A549 (cell line): ENCODE measurements around the gene EPHB1. TPM values are rescaled to one million over a fixed set of nuclear protein-coding genes. Genes with fewer than 3 reads are reported as not detected.

ENCODE experiments used
- ATAC-seq, 2 experiments: fragments of 200-7000 bp in 1 of 2; fragments of >200 bp in 1 of 2; cut with Nextera tagmentation in 1 of 2; cut with Tn5 transposase in 1 of 2; 3 replicates each; pipeline versions ENCODE4 v1.8.0 to v1.9.1; 2018 to 2020; ENCODE audit warnings: mild to moderate bottlenecking in 1 of 2, moderate library complexity in 1 of 2
- CTCF ChIA-PET: fragments of 300-600 bp; sonication (Branson Sonifier 250); formaldehyde crosslinking; extraction: SDS; loops from one replicate; lab custom pipeline; 2021; ENCODE audit warnings: antibody characterized with exemption, inconsistent platforms; lab: Yijun Ruan, JAX
- POLR2A ChIA-PET: fragments of 350-600 bp; formaldehyde crosslinking; extraction: SDS; loops from one replicate; lab custom pipeline; 2021; ENCODE audit warnings: antibody characterized with exemption, inconsistent platforms; lab: Yijun Ruan, JAX
- DNase-seq, 2 experiments: peaks; one replicate each; pipeline versions ENCODE4 v3.0.0 to v3.0.0-alpha.2; 2011 to 2016; ENCODE audit warnings: low read depth in 1 of 2, low spot score in 1 of 2
- FAIRE-seq: peaks from 2 replicates; lab custom pipeline; 2011; peaks lifted over from hg19 to GRCh38; lab: Jason Lieb, UNC
- H3K27ac ChIP-seq, 2 experiments: fragments of >200 bp; sonication (Bioruptor Twin); formaldehyde crosslinking; 3 replicates each; pipeline ENCODE4 v1.5.1; 2016 to 2017
- H3K4me1 ChIP-seq: fragments of >200 bp; sonication (Bioruptor Twin); formaldehyde crosslinking; 3 replicates; pipeline ENCODE4 v1.6.1; 2016
- H3K4me2 ChIP-seq: fragments of >200 bp; sonication (Bioruptor Twin); formaldehyde crosslinking; 3 replicates; pipeline ENCODE4 v1.6.1; 2016
- H3K4me3 ChIP-seq: fragments of >200 bp; sonication (Bioruptor Twin); formaldehyde crosslinking; 3 replicates; pipeline ENCODE4 v1.5.1; 2016
- H3K9me3 ChIP-seq: fragments of >200 bp; sonication (Bioruptor Twin); formaldehyde crosslinking; 3 replicates; pipeline ENCODE4 v1.6.1; 2016
- BCL3 ChIP-seq: fragments of >200 bp; sonication (Bioruptor Twin); formaldehyde crosslinking; IDR thresholded peaks from 3 replicates; pipeline ENCODE4 v1.6.1; 2016
- CBX2 ChIP-seq: fragments of 200-600 bp; sonication (generic); IDR thresholded peaks from 2 replicates; pipeline ENCODE4 v1.6.1; 2016; ENCODE audit warnings: low read depth, mild to moderate bottlenecking, borderline replicate concordance
- CHD2 ChIP-seq: fragments of 150-350 bp; IDR thresholded peaks from 2 replicates; pipeline ENCODE4 v1.6.1; 2014; ENCODE audit warnings: low read length; ENCODE audit not compliant: partially characterized antibody
- CHD4 ChIP-seq: fragments of 200-600 bp; sonication (generic); IDR thresholded peaks from 2 replicates; pipeline ENCODE4 v1.6.1; 2016; ENCODE audit warnings: antibody characterized with exemption, mild to moderate bottlenecking, borderline replicate concordance
- CTCF ChIP-seq: fragments of >200 bp; sonication (Bioruptor Twin); formaldehyde crosslinking; IDR thresholded peaks from 3 replicates; pipeline ENCODE4 v1.5.1; 2016
- EHMT2 ChIP-seq: fragments of 200-600 bp; sonication (generic); IDR thresholded peaks from 2 replicates; pipeline ENCODE4 v1.6.1; 2016; ENCODE audit warnings: antibody characterized with exemption, low read depth, mild to moderate bottlenecking, moderate library complexity
- ELK1 ChIP-seq: fragments of 150-350 bp; IDR thresholded peaks from 2 replicates; pipeline ENCODE4 v1.6.1; 2014; ENCODE audit warnings: low read depth, mild to moderate bottlenecking, low read length
- EP300 ChIP-seq, 2 experiments: fragments of >200 bp; sonication (Bioruptor Twin); formaldehyde crosslinking; IDR thresholded peaks; 2 replicates in 1 of 2; 3 replicates in 1 of 2; pipeline ENCODE4 v1.6.1; 2016 to 2017
- ESRRA ChIP-seq: fragments of 150-350 bp; IDR thresholded peaks from 2 replicates; pipeline ENCODE4 v1.6.1; 2014; ENCODE audit warnings: mild to moderate bottlenecking, low read length, borderline replicate concordance
- FOXS1 ChIP-seq: fragments of 250-450 bp; sonication (Bioruptor Pico); IDR thresholded peaks from 2 replicates; pipeline ENCODE4 v1.5.0; 2020; ENCODE audit warnings: mild to moderate bottlenecking, moderate library complexity
- KDM1A ChIP-seq: fragments of 200-600 bp; sonication (generic); IDR thresholded peaks from 2 replicates; pipeline ENCODE4 v1.6.1; 2016; ENCODE audit warnings: low read depth, mild to moderate bottlenecking
- MAZ ChIP-seq: fragments of 150-350 bp; IDR thresholded peaks from 2 replicates; pipeline ENCODE4 v1.6.1; 2014; ENCODE audit warnings: antibody characterized with exemption, low read depth, low read length, borderline replicate concordance
- POLR2AphosphoS2 ChIP-seq: conservative IDR thresholded peaks from 2 replicates; pipeline ENCODE4 v1.6.1; 2012; ENCODE audit warnings: low read length, improper control_type of control experiment, inconsistent platforms
- RAD21 ChIP-seq, 2 experiments: fragments of >200 bp in 1 of 2; sonication (Bioruptor Twin) in 1 of 2; formaldehyde crosslinking in 1 of 2; IDR thresholded peaks in 1 of 2; conservative IDR thresholded peaks in 1 of 2; 2 replicates in 1 of 2; 3 replicates in 1 of 2; pipeline ENCODE4 v1.6.1; 2012 to 2018; ENCODE audit warnings: inconsistent platforms in 1 of 2
- RARB ChIP-seq: fragments of 250-450 bp; sonication (Bioruptor Pico); IDR thresholded peaks from 2 replicates; pipeline ENCODE4 v1.8.0; 2021; ENCODE audit warnings: mild to moderate bottlenecking, moderate library complexity
- REST ChIP-seq: fragments of 200-600 bp; sonication (generic); IDR thresholded peaks from 2 replicates; pipeline ENCODE4 v1.6.1; 2016; ENCODE audit warnings: antibody characterized with exemption, mild to moderate bottlenecking, moderate library complexity
- SREBF2 ChIP-seq: fragments of 450-650 bp; IDR thresholded peaks from 2 replicates; pipeline ENCODE4 v1.6.1; 2014; ENCODE audit warnings: mild to moderate bottlenecking, moderate library complexity
- ZC3H11A ChIP-seq: fragments of 450-650 bp; IDR thresholded peaks from 2 replicates; pipeline ENCODE4 v1.6.1; 2014; ENCODE audit warnings: antibody characterized with exemption, mild to moderate bottlenecking
- WGBS: methylation state at CpG from one replicate; pipeline ENCODE4 v1.1.6; 2017; ENCODE audit errors: missing lambda C conversion rate; 5-methylcytosine and 5-hydroxymethylcytosine counted together
- polyA plus RNA-seq, 4 experiments: library from polyadenylated mRNA; depleted of rRNA in 3 of 4; stranded (reverse); fragments of >200 nt; fragmentation: RNase III in 1 of 4; extraction: RNeasy Plus Mini Kit Qiagen cat#74134 plus additional on column Dnase treatment in 1 of 4; gene quantifications; 2 replicates in 3 of 4; 3 replicates in 1 of 4; pipeline ENCODE4 v1.2.3, GENCODE V29; 2011 to 2017

The EPHB1 gene
- polyA plus RNA-seq, 2 of the 4 experiments (the other 2 are of a cell fraction), result 0.18 to 0.21 TPM

- H3K4me1 ChIP-seq, result no peaks in the 10 kb centered on the region
- no peak overlapping the region for H3K4me2 ChIP-seq
- 12% methylated on average over 4 of the region's 6 CpGs for WGBS
- no peak overlapping the region for H3K4me3 ChIP-seq
- FAIRE-seq, result no peak
- DNase-seq, result no peak
- no peak for ATAC-seq
- TF ChIP-seq EHMT2 (no peak), ELK1 (no peak), MAZ (no peak), FOXS1 (CRISPR knock-in tag) (no peak), BCL3 (no peak), EP300 (IDR thresholded peaks at IDR 0.05) (no peak), CHD4 (no peak), KDM1A (no peak)
- H3K27ac ChIP-seq, result no peak overlapping the region
- POLR2A ChIA-PET, result no interaction called here
- CTCF ChIA-PET, result interaction anchor here (0.7 to 3.4 kb wide), 4 partner anchors 11 to 154 kb away, joined by 3 to 17 read pairs (median 8); no protein-coding TSS in a partner anchor
- no peaks in the 10 kb centered on the region for H3K9me3 ChIP-seq
Observed at GRCh38 chr3:134753999-134754742, 40.9 kb upstream of the EPHB1 start.

- ChIA-PET CTCF (interaction anchor here (0.7 to 3.4 kb wide), 6 partner anchors 14 to 489 kb away, joined by 3 to 17 read pairs (median 4); no protein-coding TSS in a partner anchor), POLR2A (no interaction called here)
- ATAC-seq (peak; percentile 83 to 97; a peak in 5 of 6 replicates), DNase-seq (peak; percentile 19 to 22), FAIRE-seq (no peak)
- Histone ChIP-seq H3K27ac (no peak overlapping the region), H3K4me2 (no peak overlapping the region), H3K9me3 (no peaks in the 10 kb centered on the region)
- TF ChIP-seq ZC3H11A (no peak), CTCF (peak; percentile 28), CHD2 (no peak), RAD21 (conservative IDR thresholded peaks at IDR 0.05 in 1 of 2, IDR thresholded peaks at IDR 0.05 in 1 of 2) (peak in 1 of 2 experiments; percentile 29; a peak in 2 of 5 replicates)
- TF ChIP-seq, all 56 proteins: peak for 2
- 44% methylated on average over 2 of the region's 4 CpGs for WGBS
- Histone ChIP-seq H3K4me1 (no peaks in the 10 kb centered on the region), H3K4me3 (no peak overlapping the region)
Observed at GRCh38 chr3:134754768-134755559, 40.1 kb upstream of the EPHB1 start.

GRCh38 chr3:134755821-134756220, 39.2 kb upstream of the EPHB1 start:
- Histone ChIP-seq H3K4me2 (no peak overlapping the region), H3K27ac (no peak overlapping the region), H3K9me3 (no peaks in the 10 kb centered on the region), H3K4me3 (no peak overlapping the region), H3K4me1 (no peaks in the 10 kb centered on the region)
- no peak for TF ChIP-seq CBX2
- TF ChIP-seq POLR2AphosphoS2, result no peak
- no peak for TF ChIP-seq ESRRA
- TF ChIP-seq RARB (CRISPR knock-in tag), result no peak
- TF ChIP-seq REST, result no peak
- TF ChIP-seq SREBF2, result no peak
- TF ChIP-seq ZC3H11A, result no peak
- no peak for TF ChIP-seq ELK1
- ChIA-PET POLR2A (no interaction called here), CTCF (interaction anchor here (0.7 to 3.4 kb wide), 5 partner anchors 13 to 488 kb away, joined by 3 to 17 read pairs (median 3); no protein-coding TSS in a partner anchor)
- ATAC-seq (no peak), DNase-seq (no peak), FAIRE-seq (no peak)
- whole genome bisulfite sequencing, result 4% methylated on average over 2 of the region's 2 CpGs
